OCI-LY7 (cell line): Measurements from ENCODE around the gene SPART.
"Not testable (repeated sequence)": the region's sequence is repeated elsewhere in the genome, so short reads cannot be mapped to it uniquely, and the experiment has no call there.

ENCODE experiments used
- CTCF ChIP-seq: fragments of 200-600 bp; sonication (generic); conservative IDR thresholded peaks from 2 replicates; pipeline ENCODE4 v1.5.1; 2014; ENCODE audit warnings: mild to moderate bottlenecking, antibody characterized with exemption, low read length, moderate library complexity, mixed read lengths
- EZH2phosphoT487 ChIP-seq: fragments of 200-600 bp; sonication (generic); IDR thresholded peaks from 2 replicates; pipeline ENCODE4 v1.6.1; 2018; ENCODE audit warnings: low read depth, borderline replicate concordance, mild to moderate bottlenecking, mixed run types, antibody characterized with exemption, low read length, moderate library complexity, mixed read lengths

- TF ChIP-seq CTCF, EZH2phosphoT487: not testable (repeated sequence)
Observed at GRCh38 chr13:36299469-36299868, 46.7 kb downstream of the SPART start.
